IPS-NIHi7 (cell line): ENCODE measurements around the gene SDS.
A peak's percentile ranks its signal among the peaks of the same experiment; 100 is the strongest.

ENCODE experiments used
- DNase-seq: peaks from one replicate; pipeline ENCODE4 v3.0.0; 2012; ENCODE audit warnings: mixed read lengths; ENCODE audit errors: extremely low spot score

The SDS gene

GRCh38 chr12:113424915-113425823 lies 21.5 kb upstream of the SDS start:
- peak; percentile 81 for DNase-seq

- no peak for DNase-seq
Measured at GRCh38 chr12:113424456-113424855, 20.8 kb upstream of the SDS start.

- no peak for DNase-seq
Measured at GRCh38 chr12:113422886-113423669, 19.4 kb upstream of the SDS start.

GRCh38 chr12:113422030-113422885 lies 18.6 kb upstream of the SDS start, which contains the start of gene SDSL:
Gene SDSL (plus strand): TSS chr12:113422380. CDS start chr12:113427983, 5,603 bp downstream.
- peak; percentile 68 for DNase-seq

GRCh38 chr12:113420996-113421595 lies 17.4 kb upstream of the SDS start:
- no peak for DNase-seq

- DNase-seq = no peak
Measured at GRCh38 chr12:113418213-113418879, 14.7 kb upstream of the SDS start.

GRCh38 chr12:113416091-113416754 lies 12.5 kb upstream of the SDS start:
- no peak for DNase-seq

- DNase-seq = no peak
Measured at GRCh38 chr12:113414519-113415038, 10.9 kb upstream of the SDS start.

- DNase-seq = peak; percentile 46
Measured at GRCh38 chr12:113413488-113413939, 9.8 kb upstream of the SDS start.

GRCh38 chr12:113409462-113410124 lies 5.9 kb upstream of the SDS start:
- DNase-seq = no peak

- no peak for DNase-seq
Measured at GRCh38 chr12:113408756-113409298, 5.1 kb upstream of the SDS start.

- no peak for DNase-seq
Measured at GRCh38 chr12:113407931-113408600, 4.4 kb upstream of the SDS start.

GRCh38 chr12:113405694-113406093 lies 2.0 kb upstream of the SDS start:
- DNase-seq = no peak

GRCh38 chr12:113402586-113403260 lies 964 bp downstream of the SDS start:
- no peak for DNase-seq

GRCh38 chr12:113401066-113402000 lies 2.4 kb downstream of the SDS start:
- DNase-seq = no peak

- no peak for DNase-seq
Measured at GRCh38 chr12:113400362-113400761, 3.3 kb downstream of the SDS start.

GRCh38 chr12:113399490-113399889 lies 4.2 kb downstream of the SDS start:
- DNase-seq = no peak
